ENCODE data around the gene SLC27A3.

Gene SLC27A3

GRCh38 chr1:153827168-153827964 lies 52.2 kb downstream of the SLC27A3 start:
- H3K9me3 ChIP-seq (ENCODE audit: insufficient read depth, low read length) = no peaks in the 10 kb centered on the region
- no peaks in the 10 kb centered on the region for H3K9me2 ChIP-seq (replicated peaks; ENCODE audit: insufficient read depth, low read length)
- peaks cover 8% of the 10 kb centered on the region for H3F3A ChIP-seq (ENCODE audit: insufficient read depth)
- H3K36me3 ChIP-seq (ENCODE audit: low read length) = 0 out of 2 replicates have a peak, but pooled peaks cover 11% of the 10 kb centered on the region
- no peak overlapping the region for H3K4me2 ChIP-seq (ENCODE audit: low read depth, low read length, poor library complexity, severe bottlenecking)
- H2AFZ ChIP-seq (ENCODE audit: low read depth, low read length, severe bottlenecking) = no peak overlapping the region
- peak; percentile 26 for TF ChIP-seq CTCF (IDR thresholded peaks at IDR 0.05; ENCODE audit: insufficient read depth, low read length, poor library complexity, severe bottlenecking)
- TF ChIP-seq EZH2phosphoT487 (conservative IDR thresholded peaks at IDR 0.05; ENCODE audit: low read length) = no peak
- peaks cover 28% of the 10 kb centered on the region for H3K79me2 ChIP-seq (ENCODE audit: insufficient read depth, low read length)
- no peaks in the 10 kb centered on the region for H3K27me3 ChIP-seq (ENCODE audit: low read length)
- H4K20me1 ChIP-seq (ENCODE audit: low read depth, low read length) = no peaks in the 10 kb centered on the region
- no peak overlapping the region for H3K9ac ChIP-seq (ENCODE audit: low read length)
- no peak overlapping the region for H3K27ac ChIP-seq (ENCODE audit: low read depth, low read length)
- H3K4me3 ChIP-seq (ENCODE audit: insufficient read depth, low read length, poor library complexity, severe bottlenecking) = no peak overlapping the region

Measured in SU-DHL-6 (cell line).